GM06990 (cell line): ENCODE data around the gene EDA.

Experiments used
- DNase-seq: peaks from one replicate; pipeline ENCODE4 v3.0.0-alpha.2; 2011; ENCODE audit not compliant: insufficient read length; ENCODE audit errors: extremely low read depth
- H3K27me3 ChIP-seq: replicated peaks from 2 replicates; pipeline ENCODE4 v1.6.0; 2011; ENCODE audit warnings: low read length; ENCODE audit not compliant: control insufficient read depth, insufficient read depth
- H3K36me3 ChIP-seq: 2 replicates; pipeline ENCODE4 v1.5.1; 2011; ENCODE audit warnings: low read length; ENCODE audit not compliant: control insufficient read depth, insufficient read depth
- H3K4me3 ChIP-seq: replicated peaks from 2 replicates; pipeline ENCODE4 v1.5.1; 2011; ENCODE audit warnings: low read depth, mild to moderate bottlenecking, control low read depth, low read length
- CTCF ChIP-seq: IDR thresholded peaks from 2 replicates; pipeline ENCODE4 v1.5.1; 2011; ENCODE audit warnings: low read length, control low read depth, mild to moderate bottlenecking, inconsistent platforms; ENCODE audit not compliant: insufficient read depth, poor library complexity, severe bottlenecking

The EDA gene

DNA sequence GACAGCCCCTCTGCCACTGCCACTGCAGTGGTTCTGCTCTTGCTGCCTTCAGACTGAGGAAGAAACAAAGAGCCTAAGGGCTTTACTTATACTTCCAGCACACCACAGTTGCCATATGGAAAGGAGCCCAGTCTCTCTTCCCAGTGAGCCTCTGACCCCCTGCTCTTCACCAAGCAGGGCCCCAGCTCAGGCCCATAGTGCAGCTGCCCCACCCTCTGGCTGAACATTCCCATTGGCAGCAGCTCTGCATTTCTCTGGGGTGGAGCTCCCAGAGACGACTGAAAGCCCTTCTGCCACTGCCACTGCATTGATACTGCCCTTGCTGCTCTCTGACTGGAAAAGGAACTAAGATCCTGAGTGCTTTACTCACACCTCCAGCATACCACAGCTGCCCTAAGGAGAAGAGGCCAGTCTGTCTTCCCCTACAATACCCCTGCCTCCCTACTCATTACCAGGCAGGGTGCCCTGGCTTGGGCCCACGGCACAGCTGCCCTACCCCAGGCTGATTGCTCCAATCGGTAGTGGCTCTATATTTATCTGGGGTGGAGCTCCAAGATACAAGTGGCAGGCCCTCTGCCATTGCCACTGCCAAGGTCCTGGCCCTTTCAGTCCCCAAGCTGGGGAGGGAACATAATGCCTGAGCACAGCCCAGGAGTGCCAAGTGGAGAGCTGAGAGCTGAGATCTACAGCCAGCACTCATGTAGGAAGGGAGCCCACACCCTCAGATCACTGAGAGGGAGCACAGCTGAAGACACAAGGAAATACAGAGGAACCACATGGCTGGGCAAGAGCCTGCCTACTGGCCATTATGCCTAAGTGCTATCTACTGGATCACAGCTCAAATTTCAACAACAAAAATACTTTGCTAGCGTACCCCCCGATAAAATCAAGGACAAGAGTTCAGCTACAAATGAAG, 397.8 kb downstream of the EDA start:
- no peak for DNase-seq
- no peaks in the 10 kb centered on the region for H3K36me3 ChIP-seq
- H3K27me3 ChIP-seq, result no peaks in the 10 kb centered on the region
- TF ChIP-seq CTCF, result no peak
- H3K4me3 ChIP-seq, result no peak overlapping the region

DNA sequence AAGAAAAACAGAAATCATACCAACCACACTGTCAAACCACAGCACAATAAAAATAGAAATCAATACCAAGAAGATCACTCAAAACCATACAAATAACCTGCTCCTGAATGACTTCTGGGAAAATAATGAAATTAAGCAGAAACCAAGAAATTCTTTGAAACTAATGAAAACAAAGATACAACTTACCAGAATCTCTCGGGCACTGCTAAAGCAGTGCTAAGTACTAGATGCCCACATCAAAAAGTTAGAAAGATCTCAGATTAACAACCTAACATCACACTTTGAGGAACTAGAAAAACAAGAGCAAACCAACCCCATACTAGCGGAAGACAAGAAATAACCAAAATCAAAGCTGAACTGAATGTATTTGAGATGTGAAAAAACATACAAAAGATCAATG, 400.6 kb downstream of the EDA start:
- no peak for TF ChIP-seq CTCF
- H3K27me3 ChIP-seq, result no peaks in the 10 kb centered on the region
- no peak overlapping the region for H3K4me3 ChIP-seq
- no peaks in the 10 kb centered on the region for H3K36me3 ChIP-seq
- no peak for DNase-seq

DNA sequence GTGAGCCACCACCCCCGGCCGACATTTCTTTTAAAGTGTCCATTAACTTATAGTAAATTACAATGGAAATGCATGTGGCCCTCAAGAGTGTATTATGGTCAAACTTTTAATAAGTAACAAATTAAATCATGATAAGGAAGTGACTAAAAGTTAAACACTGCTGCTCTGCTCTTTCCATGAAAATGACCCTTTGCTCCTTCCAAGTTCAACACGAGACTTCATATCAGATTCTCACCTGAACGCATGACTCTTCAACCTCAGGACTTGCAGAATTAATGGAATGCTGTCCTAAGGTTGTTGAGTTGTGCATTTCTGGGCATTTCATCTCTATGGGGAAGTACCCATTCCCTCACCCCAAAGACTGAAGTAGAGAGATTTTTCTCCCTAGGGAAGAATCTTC, 406.7 kb downstream of the EDA start:
- DNase-seq, result no peak
- Histone ChIP-seq H3K4me3 (no peak overlapping the region), H3K36me3 (no peaks in the 10 kb centered on the region), H3K27me3 (no peaks in the 10 kb centered on the region)
- TF ChIP-seq CTCF, result no peak

DNA sequence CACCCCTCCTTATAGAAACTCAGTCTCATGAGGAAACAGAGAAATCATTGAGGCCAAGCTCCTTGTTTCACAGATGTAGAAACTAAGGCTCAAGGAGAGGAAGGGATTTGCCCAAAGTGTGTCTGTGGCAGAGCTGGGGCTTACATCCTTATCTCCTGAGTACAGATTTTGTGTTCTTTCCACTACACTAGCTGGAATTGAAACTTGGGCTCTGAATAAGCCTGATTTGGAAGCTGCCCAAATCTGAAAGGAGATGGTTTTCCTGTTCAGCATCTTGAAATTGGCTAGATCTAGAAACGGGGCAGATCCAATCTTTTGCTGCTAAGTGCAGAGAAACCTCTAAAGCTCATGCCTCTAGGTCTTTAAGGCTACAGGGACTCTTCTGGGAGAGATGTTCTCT, 409.6 kb downstream of the EDA start:
- no peak overlapping the region for H3K4me3 ChIP-seq
- no peaks in the 10 kb centered on the region for H3K27me3 ChIP-seq
- no peaks in the 10 kb centered on the region for H3K36me3 ChIP-seq
- no peak for DNase-seq
- TF ChIP-seq CTCF, result no peak

DNA sequence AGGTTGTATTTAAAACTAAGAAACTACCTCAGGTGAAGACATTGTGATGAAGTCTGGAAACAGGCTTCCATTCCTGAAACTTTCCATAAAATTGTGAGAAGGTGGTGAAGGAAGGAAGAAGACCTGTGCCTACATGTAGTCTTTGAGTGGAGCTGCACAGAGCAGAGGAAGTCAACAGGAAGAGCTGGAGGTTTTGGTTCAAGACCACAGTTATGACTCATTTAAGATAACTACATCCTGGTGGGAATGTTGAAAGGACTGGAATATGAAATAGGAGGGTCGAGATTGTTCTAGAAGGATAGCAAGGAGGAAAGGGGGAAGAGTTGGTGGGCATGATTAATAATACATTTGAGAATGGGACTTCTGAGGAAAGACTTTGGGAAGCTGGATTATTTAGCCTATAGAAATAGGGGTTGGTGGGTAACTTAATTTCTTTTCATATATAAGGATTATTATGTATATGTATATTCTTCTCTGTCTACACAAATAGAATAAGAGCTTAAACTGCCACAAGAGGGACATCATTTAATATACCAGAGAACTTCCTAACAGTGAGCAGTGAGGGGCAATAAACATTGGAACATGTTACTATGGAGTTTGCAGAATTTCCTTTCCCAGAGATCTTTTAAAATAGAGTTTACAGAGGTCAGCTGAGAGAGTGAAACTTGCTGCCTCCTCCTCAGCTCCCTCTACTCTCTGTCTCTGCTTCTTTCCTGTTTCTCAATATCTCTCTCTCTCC, 410.4 kb downstream of the EDA start:
- no peak for DNase-seq
- no peak for TF ChIP-seq CTCF
- Histone ChIP-seq H3K4me3 (no peak overlapping the region), H3K36me3 (no peaks in the 10 kb centered on the region), H3K27me3 (no peaks in the 10 kb centered on the region)
